Lung (tissue), 12 donors: ENCODE results near the gene SPOPL. TPM values are rescaled to one million over a fixed set of nuclear protein-coding genes. Genes with fewer than 3 reads are reported as not detected.
"Not testable (repeated sequence)": the region's sequence is repeated elsewhere in the genome, so short reads cannot be mapped to it uniquely, and the experiment has no call there.

ENCODE experiments used
- ATAC-seq: fragments of 200-7000 bp; cut with Tn5 transposase; one replicate; pipeline ENCODE4 v1.9.1; 2020; ENCODE audit warnings: moderate number of reproducible peaks; ENCODE audit not compliant: insufficient read depth, low FRiP score
- DNase-seq, 3 donors: peaks; one replicate each; pipeline ENCODE4 v3.0.0-alpha.2; 2013 to 2017
- H3K27ac ChIP-seq, 2 donors: one replicate each; pipeline ENCODE4 v1.5.1; 2013; ENCODE audit warnings: mild to moderate bottlenecking in 2 of 2, moderate library complexity in 2 of 2, control low read depth in 1 of 2, inconsistent platforms in 1 of 2, low read depth in 1 of 2, low read length in 1 of 2
- H3K27me3 ChIP-seq, 3 donors: one replicate each; pipeline ENCODE4 v1.5.1; 2013; ENCODE audit warnings: low read length in 2 of 3; ENCODE audit not compliant: control insufficient read depth in 3 of 3, insufficient read depth in 3 of 3
- H3K36me3 ChIP-seq, 4 donors: one replicate each; pipeline ENCODE4 v1.5.1; 2013; ENCODE audit warnings: low read length in 4 of 4, mild to moderate bottlenecking in 1 of 4, moderate library complexity in 1 of 4; ENCODE audit not compliant: control insufficient read depth in 4 of 4, insufficient read depth in 4 of 4
- H3K4me1 ChIP-seq, 5 donors: one replicate each; pipeline ENCODE4 v1.5.1; 2013; ENCODE audit warnings: low read length in 5 of 5, mild to moderate bottlenecking in 2 of 5, moderate library complexity in 1 of 5; ENCODE audit not compliant: control insufficient read depth in 5 of 5, insufficient read depth in 5 of 5
- H3K4me3 ChIP-seq: one replicate; pipeline ENCODE4 v1.5.1; 2013; ENCODE audit warnings: mild to moderate bottlenecking, control low read depth, moderate library complexity
- H3K9ac ChIP-seq, 2 donors: one replicate each; pipeline ENCODE4 v1.5.1; 2013; ENCODE audit warnings: low read length in 2 of 2, control low read depth in 1 of 2; ENCODE audit not compliant: insufficient read depth in 1 of 2
- H3K9me3 ChIP-seq, 4 donors: one replicate each; pipeline ENCODE4 v1.5.1; 2013; ENCODE audit warnings: low read length in 3 of 4, mild to moderate bottlenecking in 1 of 4, moderate library complexity in 1 of 4; ENCODE audit not compliant: control insufficient read depth in 4 of 4, insufficient read depth in 3 of 4
- WGBS, 2 donors: extraction: QIAGEN DNeasy Blood & Tissue Kit; methylation state at CpG; one replicate each; pipeline ENCODE4 v1.1.7; 2013; 5-methylcytosine and 5-hydroxymethylcytosine counted together
- polyA plus RNA-seq, 2 donors: library from polyadenylated mRNA; stranded (reverse); fragments of 200-250 nt; gene quantifications; one replicate each; pipeline ENCODE4 v1.2.1, GENCODE V29; 2013
- total RNA-seq, 2 donors: library from RNA; depleted of rRNA in 1 of 2; stranded (reverse); fragments of >200 nt in 1 of 2; gene quantifications; one replicate each; pipeline ENCODE4 v1.2.1, GENCODE V29; 2014 to 2021
- TF ChIP-seq, protein P1 (sequence below): IDR thresholded peaks from 2 replicates; pipeline ENCODE4 v1.5.1; 2012; ENCODE audit warnings: mild to moderate bottlenecking; ENCODE audit errors: control extremely low read depth, extremely low read depth
- donor health status: control.
- donor health status: control.
- donor health status: Bipolar disorder and iron deficiency.
- donor health status: healthy.
- donor health status: DM: yes; HTN: yes; CAD: no.

SPOPL gene
- total and polyA plus RNA-seq, 4 donors: 4.4 to 39.7 (median 18.2) TPM

DNA sequence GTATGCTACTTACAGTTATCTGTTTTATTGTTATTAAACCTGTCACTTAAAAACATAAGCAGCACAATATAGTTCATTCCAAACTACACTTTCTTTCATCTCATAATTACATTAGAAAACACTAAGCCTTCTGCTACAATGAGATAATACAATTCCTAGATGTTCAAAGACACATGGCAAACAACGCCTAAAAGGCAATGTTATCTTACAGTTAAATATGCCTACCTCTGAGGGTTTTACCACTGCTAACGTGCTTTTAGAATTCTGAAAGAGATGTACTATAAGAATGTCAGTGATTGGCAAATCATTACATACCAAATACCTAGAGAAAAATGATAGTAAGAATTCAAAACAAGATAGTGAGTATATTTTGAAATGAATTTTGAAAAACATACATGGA, 46.8 kb upstream of the SPOPL start:
- H3K27ac ChIP-seq: no peak overlapping the region

DNA sequence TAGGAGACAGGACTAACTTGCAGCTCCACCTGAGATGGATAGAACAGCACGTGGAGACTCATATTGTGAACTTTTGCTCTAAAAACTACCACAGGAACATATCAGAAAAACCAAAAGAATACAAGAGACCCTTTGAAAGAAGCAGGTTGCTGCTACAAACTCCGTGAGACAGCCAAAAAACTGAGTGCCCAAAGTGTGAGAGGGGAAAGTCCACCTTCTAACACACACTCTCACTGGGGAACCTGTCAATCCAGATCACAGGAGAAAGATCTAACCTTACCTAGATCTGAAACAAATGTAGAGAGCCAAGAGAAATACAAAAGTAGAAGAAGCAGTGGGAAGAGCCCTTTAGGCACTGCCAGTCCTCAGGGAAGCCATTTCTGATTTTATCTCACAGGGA, 46.3 kb upstream of the SPOPL start:
- no peaks in the 10 kb centered on the region for H3K9me3 ChIP-seq
- DNase-seq (no peak), ATAC-seq (no peak)
- H3K4me3 ChIP-seq: no peak overlapping the region
- H3K36me3 ChIP-seq: no peaks in the 10 kb centered on the region
- H3K9ac ChIP-seq: no peak overlapping the region
- TF ChIP-seq, protein P1, sequence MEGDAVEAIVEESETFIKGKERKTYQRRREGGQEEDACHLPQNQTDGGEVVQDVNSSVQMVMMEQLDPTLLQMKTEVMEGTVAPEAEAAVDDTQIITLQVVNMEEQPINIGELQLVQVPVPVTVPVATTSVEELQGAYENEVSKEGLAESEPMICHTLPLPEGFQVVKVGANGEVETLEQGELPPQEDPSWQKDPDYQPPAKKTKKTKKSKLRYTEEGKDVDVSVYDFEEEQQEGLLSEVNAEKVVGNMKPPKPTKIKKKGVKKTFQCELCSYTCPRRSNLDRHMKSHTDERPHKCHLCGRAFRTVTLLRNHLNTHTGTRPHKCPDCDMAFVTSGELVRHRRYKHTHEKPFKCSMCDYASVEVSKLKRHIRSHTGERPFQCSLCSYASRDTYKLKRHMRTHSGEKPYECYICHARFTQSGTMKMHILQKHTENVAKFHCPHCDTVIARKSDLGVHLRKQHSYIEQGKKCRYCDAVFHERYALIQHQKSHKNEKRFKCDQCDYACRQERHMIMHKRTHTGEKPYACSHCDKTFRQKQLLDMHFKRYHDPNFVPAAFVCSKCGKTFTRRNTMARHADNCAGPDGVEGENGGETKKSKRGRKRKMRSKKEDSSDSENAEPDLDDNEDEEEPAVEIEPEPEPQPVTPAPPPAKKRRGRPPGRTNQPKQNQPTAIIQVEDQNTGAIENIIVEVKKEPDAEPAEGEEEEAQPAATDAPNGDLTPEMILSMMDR: no peak
- H3K27me3 ChIP-seq: no peaks in the 10 kb centered on the region
- 87 to 93% methylated on average over 2 of the region's 2 CpGs for WGBS, 2 donors
- no peaks in the 10 kb centered on the region for H3K4me1 ChIP-seq
- H3K27ac ChIP-seq: no peak overlapping the region

More for the DNA sequence above, 46.8 kb upstream of the SPOPL start:
- Histone ChIP-seq H3K36me3 (no peaks in the 10 kb centered on the region), H3K9me3 (no peaks in the 10 kb centered on the region), H3K4me3 (no peak overlapping the region), H3K9ac (no peak overlapping the region), H3K27me3 (no peaks in the 10 kb centered on the region), H3K4me1 (no peaks in the 10 kb centered on the region)
- no peak for DNase-seq
- no peak for ATAC-seq
- 82 to 91% methylated on average over 2 of the region's 2 CpGs for WGBS, 2 donors
- TF ChIP-seq, protein P1: no peak

DNA sequence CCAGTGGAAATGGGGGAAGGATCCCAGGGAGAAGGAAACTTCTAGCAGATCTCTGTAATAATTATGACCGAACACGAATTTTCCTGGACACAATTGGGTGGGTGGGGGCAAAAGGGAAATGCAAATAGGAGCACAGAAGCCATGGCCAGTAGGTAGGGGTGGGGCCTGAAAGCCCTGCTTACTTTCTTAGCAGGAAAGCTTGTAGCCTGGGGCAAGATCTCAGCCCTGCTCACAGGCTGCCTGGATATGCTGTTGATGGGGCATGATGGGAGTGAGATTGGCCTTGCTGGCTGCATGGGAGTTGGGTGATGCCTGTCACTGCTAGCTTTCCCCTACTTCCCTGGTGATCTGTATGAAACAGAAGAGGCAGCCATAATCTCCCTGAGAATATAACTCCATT, 45.9 kb upstream of the SPOPL start:
- Histone ChIP-seq H3K27ac (no peak overlapping the region), H3K9ac (no peak overlapping the region), H3K27me3 (no peaks in the 10 kb centered on the region), H3K36me3 (no peaks in the 10 kb centered on the region), H3K4me3 (no peak overlapping the region), H3K9me3 (no peaks in the 10 kb centered on the region), H3K4me1 (no peaks in the 10 kb centered on the region)
- DNase-seq: no peak
- 73 to 79% methylated on average over 2 of the region's 2 CpGs for WGBS, 2 donors
- TF ChIP-seq, protein P1: no peak
- ATAC-seq: no peak

DNA sequence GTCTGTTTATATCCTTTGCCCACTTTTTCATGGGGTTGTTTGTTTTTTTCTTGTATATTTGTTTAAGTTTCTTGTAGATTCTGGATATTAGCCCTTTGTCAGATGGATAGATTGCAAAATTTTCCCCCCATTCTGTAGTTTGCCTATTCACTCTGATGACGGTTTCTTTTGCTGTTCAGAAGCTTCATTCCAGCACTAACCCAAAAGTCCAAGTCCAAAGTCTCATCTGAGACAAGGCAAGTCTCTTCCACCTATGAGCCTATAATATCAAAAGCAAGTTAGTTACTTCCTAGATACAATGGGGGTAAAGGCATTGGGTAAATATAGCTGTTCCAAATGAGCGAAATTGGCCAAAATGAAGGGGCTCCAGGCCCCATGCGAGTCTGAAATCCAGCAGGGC, 38.9 kb upstream of the SPOPL start:
- H3K9ac ChIP-seq, H3K4me1 ChIP-seq, H3K4me3 ChIP-seq, DNase-seq, H3K36me3 ChIP-seq, H3K27me3 ChIP-seq, ATAC-seq, H3K9me3 ChIP-seq, H3K27ac ChIP-seq: not testable (repeated sequence)
- WGBS, 2 donors: 95 to 97% methylated on average over 3 of the region's 3 CpGs
